Measurements from ENCODE around the gene KCNS3. TPM values are rescaled to one million over a fixed set of nuclear protein-coding genes. Genes with fewer than 3 reads are reported as not detected.

Gene KCNS3
- total and polyA plus RNA-seq, 9 of the 15 experiments (the other 6 are each of a cell fraction or from before 2014, with no cell fraction given) = 0.01 to 0.75 (median 0.25) TPM

GRCh38 chr2:17878281-17879136 is at the start of gene KCNS3 (continued):
- TF ChIP-seq CXXC5 (CRISPR knock-in tag; IDR thresholded peaks at IDR 0.05) (peak; percentile 20), SIRT6 (IDR thresholded peaks at IDR 0.05; ENCODE audit: low read depth, low read length) (no peak), GATAD2B (IDR thresholded peaks at IDR 0.05; ENCODE audit: borderline replicate concordance) (0 out of 2 replicates have a peak, but pooled peaks have one; percentile 54), SNIP1 (IDR thresholded peaks at IDR 0.05; ENCODE audit: low read depth) (no peak), XRCC3 (IDR thresholded peaks at IDR 0.05) (no peak), ZNF780A (CRISPR knock-in tag; IDR thresholded peaks at IDR 0.05) (no peak), HNRNPLL (IDR thresholded peaks at IDR 0.05; ENCODE audit: low read depth, low read length, poor library complexity, severe bottlenecking) (peak; percentile 78), NCOA6 (IDR thresholded peaks at IDR 0.05) (no peak; the same call in 1 of the 2 replicates), KDM2B (CRISPR knock-in tag; IDR thresholded peaks at IDR 0.05) (0 out of 2 replicates have a peak, but pooled peaks have one; percentile 17), NR2C1 (IDR thresholded peaks at IDR 0.05) (no peak), NR2C1 (tag; IDR thresholded peaks at IDR 0.05) (no peak), TCFL5 (CRISPR knock-in tag; conservative IDR thresholded peaks at IDR 0.05) (no peak), ZFP36 (IDR thresholded peaks at IDR 0.05; ENCODE audit: low read depth, low read length, partially characterized antibody) (no peak), TRIM28 (IDR thresholded peaks at IDR 0.05) (no peak), POLR2AphosphoS5 (IDR thresholded peaks at IDR 0.05; ENCODE audit: control insufficient read depth, insufficient read depth, low read depth, low read length) (no peak), FOXJ3 (CRISPR knock-in tag; IDR thresholded peaks at IDR 0.05) (no peak), PHB (CRISPR knock-in tag; IDR thresholded peaks at IDR 0.05) (no peak), RHOXF2B (CRISPR knock-in tag; conservative IDR thresholded peaks at IDR 0.05) (no peak), TBL1XR1 (IDR thresholded peaks at IDR 0.05; ENCODE audit: low read length in 2 of 2) (no peak), POLR2H (tag; IDR thresholded peaks at IDR 0.05; ENCODE audit: low read depth) (no peak), ZNF75A (CRISPR knock-in tag; IDR thresholded peaks at IDR 0.05) (no peak), CTBP1 (IDR thresholded peaks at IDR 0.05; ENCODE audit: borderline replicate concordance) (0 out of 2 replicates have a peak, but pooled peaks have one; percentile 50), ZNF77 (CRISPR knock-in tag; IDR thresholded peaks at IDR 0.05) (no peak), SP2 (IDR thresholded peaks at IDR 0.05; ENCODE audit: extremely low read depth, low read depth, low read length, poor library complexity, severe bottlenecking) (no peak), CHD4 (IDR thresholded peaks at IDR 0.05; ENCODE audit: insufficient read depth, insufficient replicate concordance, low read depth, low read length, poor library complexity, severe bottlenecking) (no peak), ARID3B (CRISPR knock-in tag; IDR thresholded peaks at IDR 0.05; ENCODE audit: borderline replicate concordance) (no peak), JUND (IDR thresholded peaks at IDR 0.05; ENCODE audit: borderline replicate concordance, low read depth, low read length) (no peak), JUND (tag; IDR thresholded peaks at IDR 0.05; ENCODE audit: borderline replicate concordance, low read depth, low read length) (no peak)
- TF ChIP-seq, protein P1, sequence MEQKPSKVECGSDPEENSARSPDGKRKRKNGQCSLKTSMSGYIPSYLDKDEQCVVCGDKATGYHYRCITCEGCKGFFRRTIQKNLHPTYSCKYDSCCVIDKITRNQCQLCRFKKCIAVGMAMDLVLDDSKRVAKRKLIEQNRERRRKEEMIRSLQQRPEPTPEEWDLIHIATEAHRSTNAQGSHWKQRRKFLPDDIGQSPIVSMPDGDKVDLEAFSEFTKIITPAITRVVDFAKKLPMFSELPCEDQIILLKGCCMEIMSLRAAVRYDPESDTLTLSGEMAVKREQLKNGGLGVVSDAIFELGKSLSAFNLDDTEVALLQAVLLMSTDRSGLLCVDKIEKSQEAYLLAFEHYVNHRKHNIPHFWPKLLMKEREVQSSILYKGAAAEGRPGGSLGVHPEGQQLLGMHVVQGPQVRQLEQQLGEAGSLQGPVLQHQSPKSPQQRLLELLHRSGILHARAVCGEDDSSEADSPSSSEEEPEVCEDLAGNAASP (IDR thresholded peaks at IDR 0.05) = no peak
